Lung (tissue), 12 donors: ENCODE measurements around the gene TAS1R2. TPM values are rescaled to one million over a fixed set of nuclear protein-coding genes. Genes with fewer than 3 reads are reported as not detected.
"Not testable (repeated sequence)": the region's sequence is repeated elsewhere in the genome, so short reads cannot be mapped to it uniquely, and the experiment has no call there.

Experiments
- ATAC-seq: fragments of 200-7000 bp; cut with Tn5 transposase; one replicate; pipeline ENCODE4 v1.9.1; 2020; ENCODE audit warnings: moderate number of reproducible peaks; ENCODE audit not compliant: insufficient read depth, low FRiP score
- DNase-seq, 3 donors: peaks; one replicate each; pipeline ENCODE4 v3.0.0-alpha.2; 2013 to 2017
- H3K27ac ChIP-seq, 2 donors: one replicate each; pipeline ENCODE4 v1.5.1; 2013; ENCODE audit warnings: mild to moderate bottlenecking in 2 of 2, moderate library complexity in 2 of 2, control low read depth in 1 of 2, inconsistent platforms in 1 of 2, low read depth in 1 of 2, low read length in 1 of 2
- H3K27me3 ChIP-seq, 3 donors: one replicate each; pipeline ENCODE4 v1.5.1; 2013; ENCODE audit warnings: low read length in 2 of 3; ENCODE audit not compliant: control insufficient read depth in 3 of 3, insufficient read depth in 3 of 3
- H3K36me3 ChIP-seq, 4 donors: one replicate each; pipeline ENCODE4 v1.5.1; 2013; ENCODE audit warnings: low read length in 4 of 4, mild to moderate bottlenecking in 1 of 4, moderate library complexity in 1 of 4; ENCODE audit not compliant: control insufficient read depth in 4 of 4, insufficient read depth in 4 of 4
- H3K4me1 ChIP-seq, 5 donors: one replicate each; pipeline ENCODE4 v1.5.1; 2013; ENCODE audit warnings: low read length in 5 of 5, mild to moderate bottlenecking in 2 of 5, moderate library complexity in 1 of 5; ENCODE audit not compliant: control insufficient read depth in 5 of 5, insufficient read depth in 5 of 5
- H3K4me3 ChIP-seq: one replicate; pipeline ENCODE4 v1.5.1; 2013; ENCODE audit warnings: mild to moderate bottlenecking, control low read depth, moderate library complexity
- H3K9ac ChIP-seq, 2 donors: one replicate each; pipeline ENCODE4 v1.5.1; 2013; ENCODE audit warnings: low read length in 2 of 2, control low read depth in 1 of 2; ENCODE audit not compliant: insufficient read depth in 1 of 2
- H3K9me3 ChIP-seq, 4 donors: one replicate each; pipeline ENCODE4 v1.5.1; 2013; ENCODE audit warnings: low read length in 3 of 4, mild to moderate bottlenecking in 1 of 4, moderate library complexity in 1 of 4; ENCODE audit not compliant: control insufficient read depth in 4 of 4, insufficient read depth in 3 of 4
- WGBS, 2 donors: extraction: QIAGEN DNeasy Blood & Tissue Kit; methylation state at CpG; one replicate each; pipeline ENCODE4 v1.1.7; 2013; 5-methylcytosine and 5-hydroxymethylcytosine counted together
- polyA plus RNA-seq, 2 donors: library from polyadenylated mRNA; stranded (reverse); fragments of 200-250 nt; gene quantifications; one replicate each; pipeline ENCODE4 v1.2.1, GENCODE V29; 2013
- total RNA-seq, 2 donors: library from RNA; depleted of rRNA in 1 of 2; stranded (reverse); fragments of >200 nt in 1 of 2; gene quantifications; one replicate each; pipeline ENCODE4 v1.2.1, GENCODE V29; 2014 to 2021
- TF ChIP-seq, protein P1 (sequence below): IDR thresholded peaks from 2 replicates; pipeline ENCODE4 v1.5.1; 2012; ENCODE audit warnings: mild to moderate bottlenecking; ENCODE audit errors: control extremely low read depth, extremely low read depth
- donor health status: control.
- donor health status: control.
- donor health status: Bipolar disorder and iron deficiency.
- donor health status: healthy.
- donor health status: DM: yes; HTN: yes; CAD: no.

TAS1R2 gene
- total and polyA plus RNA-seq, 4 donors: not detected

DNA sequence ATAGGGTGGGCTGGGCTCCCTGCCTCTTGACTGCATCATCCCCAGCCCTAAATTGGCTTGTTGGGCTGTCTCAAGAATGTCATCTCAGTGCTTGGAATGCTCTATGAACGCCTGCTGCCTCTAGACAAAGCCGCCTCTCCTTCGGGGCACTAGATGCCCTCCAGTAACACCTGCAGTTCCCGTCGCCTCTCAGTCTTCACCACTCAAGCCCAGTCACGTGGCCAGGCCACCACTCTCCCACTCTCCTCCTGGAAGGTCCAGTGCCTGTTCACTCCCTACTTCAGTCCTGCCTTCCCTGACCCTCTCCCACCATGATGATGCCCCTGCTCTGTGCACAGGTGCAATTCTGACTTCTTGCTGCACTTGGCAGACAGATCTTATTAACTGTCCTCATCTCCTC lies 7.0 kb downstream of the TAS1R2 start:
- Histone ChIP-seq H3K4me1 (peaks cover 0 to 22% (median 0%) of the 10 kb centered on the region in 5 donors), H3K9ac (no peak overlapping the region), H3K4me3 (no peak overlapping the region), H3K9me3 (peaks cover 0 to 2% (median 0%) of the 10 kb centered on the region in 4 donors), H3K36me3 (no peaks in the 10 kb centered on the region), H3K27me3 (no peaks in the 10 kb centered on the region), H3K27ac (no peak overlapping the region)
- no peak for DNase-seq
- TF ChIP-seq, protein P1, sequence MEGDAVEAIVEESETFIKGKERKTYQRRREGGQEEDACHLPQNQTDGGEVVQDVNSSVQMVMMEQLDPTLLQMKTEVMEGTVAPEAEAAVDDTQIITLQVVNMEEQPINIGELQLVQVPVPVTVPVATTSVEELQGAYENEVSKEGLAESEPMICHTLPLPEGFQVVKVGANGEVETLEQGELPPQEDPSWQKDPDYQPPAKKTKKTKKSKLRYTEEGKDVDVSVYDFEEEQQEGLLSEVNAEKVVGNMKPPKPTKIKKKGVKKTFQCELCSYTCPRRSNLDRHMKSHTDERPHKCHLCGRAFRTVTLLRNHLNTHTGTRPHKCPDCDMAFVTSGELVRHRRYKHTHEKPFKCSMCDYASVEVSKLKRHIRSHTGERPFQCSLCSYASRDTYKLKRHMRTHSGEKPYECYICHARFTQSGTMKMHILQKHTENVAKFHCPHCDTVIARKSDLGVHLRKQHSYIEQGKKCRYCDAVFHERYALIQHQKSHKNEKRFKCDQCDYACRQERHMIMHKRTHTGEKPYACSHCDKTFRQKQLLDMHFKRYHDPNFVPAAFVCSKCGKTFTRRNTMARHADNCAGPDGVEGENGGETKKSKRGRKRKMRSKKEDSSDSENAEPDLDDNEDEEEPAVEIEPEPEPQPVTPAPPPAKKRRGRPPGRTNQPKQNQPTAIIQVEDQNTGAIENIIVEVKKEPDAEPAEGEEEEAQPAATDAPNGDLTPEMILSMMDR: no peak
- WGBS, 2 donors: 54 to 70% methylated on average over 6 of the region's 6 CpGs
- no peak for ATAC-seq

DNA sequence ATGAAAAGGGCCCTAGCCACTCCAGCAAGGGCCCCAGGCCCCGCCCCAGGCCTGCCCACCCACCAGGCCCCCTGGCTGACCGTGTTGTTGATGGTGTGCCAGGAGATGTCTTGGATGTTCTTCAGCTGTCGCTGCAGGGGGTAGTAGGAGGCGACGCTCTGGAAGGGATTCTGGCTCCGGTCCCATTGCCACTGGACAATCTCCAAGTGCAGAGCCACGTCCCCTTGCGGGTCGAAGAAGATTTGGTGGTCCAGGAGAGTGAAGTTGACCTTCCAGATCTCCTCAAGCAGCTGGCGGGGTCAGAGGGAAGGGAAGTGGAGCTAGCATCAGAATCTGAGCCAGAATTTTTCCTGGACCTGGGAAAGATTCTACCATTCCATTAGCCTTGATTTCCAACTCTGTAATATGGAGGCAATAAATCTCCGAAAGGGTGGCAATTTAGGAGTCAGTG lies 10.2 kb downstream of the TAS1R2 start:
- TF ChIP-seq, protein P1: no peak
- DNase-seq: peak; percentile 96 to 98 (median 98)

DNA sequence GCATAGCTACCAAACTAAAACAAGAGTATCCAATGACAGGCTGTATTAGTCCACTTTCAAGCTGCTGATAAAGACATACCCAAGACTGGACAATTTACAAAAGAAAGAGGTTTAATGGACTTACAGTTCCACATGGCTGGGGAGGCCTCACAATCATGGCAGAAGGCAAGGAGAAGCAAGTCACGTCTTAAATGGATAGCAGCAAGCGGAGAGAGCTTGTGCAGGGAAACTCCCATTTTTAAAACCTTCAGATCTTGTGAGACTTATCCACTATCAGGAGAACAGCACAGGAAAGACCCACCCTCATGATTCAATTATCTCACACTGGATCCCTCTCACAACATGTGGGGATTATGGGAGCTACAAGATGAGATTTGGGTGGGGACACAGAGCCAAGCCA lies 11.7 kb downstream of the TAS1R2 start:
- peaks cover 0 to 22% (median 0%) of the 10 kb centered on the region in 5 donors for H3K4me1 ChIP-seq
- DNase-seq, H3K27ac ChIP-seq, H3K4me3 ChIP-seq, ATAC-seq, H3K9me3 ChIP-seq, H3K9ac ChIP-seq, H3K27me3 ChIP-seq, H3K36me3 ChIP-seq: not testable (repeated sequence)
- WGBS, 2 donors: 77 to 86% methylated on average over 2 of the region's 2 CpGs

More for the DNA sequence above, 10.2 kb downstream of the TAS1R2 start:
- Histone ChIP-seq H3K27ac (no peak overlapping the region), H3K4me3 (no peak overlapping the region), H3K4me1 (peaks cover 0 to 22% (median 0%) of the 10 kb centered on the region in 5 donors), H3K27me3 (no peaks in the 10 kb centered on the region), H3K9me3 (peaks cover 0 to 5% (median 0%) of the 10 kb centered on the region in 4 donors), H3K9ac (no peak overlapping the region), H3K36me3 (no peaks in the 10 kb centered on the region)
- 57 to 67% methylated on average over 11 of the region's 11 CpGs for WGBS, 2 donors
- no peak for ATAC-seq

DNA sequence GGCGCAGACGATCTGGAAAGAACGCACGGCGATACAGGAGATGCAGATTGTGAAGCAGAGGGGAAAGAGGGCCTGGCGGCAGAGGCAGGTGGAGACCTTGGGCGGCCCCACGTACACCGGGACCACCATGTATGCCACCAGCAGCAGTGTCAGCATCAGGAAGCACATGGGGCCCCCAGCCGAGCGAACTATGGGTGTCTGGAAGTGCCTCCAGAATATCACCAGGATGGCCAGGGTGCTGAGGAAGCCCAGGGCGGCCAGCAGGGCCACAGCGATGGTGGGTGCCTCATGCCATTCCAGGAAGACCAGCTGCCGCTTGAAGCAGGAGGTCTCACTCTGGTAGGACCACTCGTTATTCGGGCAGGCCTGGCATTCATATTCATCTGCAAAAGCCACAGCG lies 19.3 kb downstream of the TAS1R2 start:
- Histone ChIP-seq H3K27ac (no peak overlapping the region), H3K27me3 (no peaks in the 10 kb centered on the region), H3K36me3 (no peaks in the 10 kb centered on the region), H3K4me3 (no peak overlapping the region), H3K9me3 (peaks cover 0 to 8% (median 0%) of the 10 kb centered on the region in 4 donors), H3K4me1 (no peaks in the 10 kb centered on the region), H3K9ac (no peak overlapping the region)
- TF ChIP-seq, protein P1: no peak
- 93 to 96% methylated on average over 17 of the region's 17 CpGs for WGBS, 2 donors
- DNase-seq (no peak), ATAC-seq (no peak)
